ENCODE results near the gene AGBL4.

DNA sequence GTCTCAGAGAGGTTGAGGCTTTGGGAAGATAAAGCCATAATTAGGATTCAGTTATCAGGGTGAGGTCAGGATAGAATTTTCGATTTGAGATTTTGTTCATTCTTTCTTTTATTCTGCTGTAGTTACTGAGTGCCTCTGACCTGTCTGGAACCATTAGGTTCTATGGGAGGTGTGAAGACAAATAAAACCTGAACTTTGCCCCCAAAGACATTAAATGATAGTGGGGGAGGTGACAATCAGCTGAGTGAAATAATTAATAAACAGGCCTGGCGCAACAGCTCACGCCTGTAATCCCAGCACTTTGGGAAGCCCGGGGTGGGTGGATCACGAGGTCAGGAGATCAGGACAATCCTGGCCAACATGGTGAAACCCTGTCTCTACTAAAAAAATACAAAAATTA lies 1496.7 kb downstream of the AGBL4 start:
- TF ChIP-seq, protein P1, sequence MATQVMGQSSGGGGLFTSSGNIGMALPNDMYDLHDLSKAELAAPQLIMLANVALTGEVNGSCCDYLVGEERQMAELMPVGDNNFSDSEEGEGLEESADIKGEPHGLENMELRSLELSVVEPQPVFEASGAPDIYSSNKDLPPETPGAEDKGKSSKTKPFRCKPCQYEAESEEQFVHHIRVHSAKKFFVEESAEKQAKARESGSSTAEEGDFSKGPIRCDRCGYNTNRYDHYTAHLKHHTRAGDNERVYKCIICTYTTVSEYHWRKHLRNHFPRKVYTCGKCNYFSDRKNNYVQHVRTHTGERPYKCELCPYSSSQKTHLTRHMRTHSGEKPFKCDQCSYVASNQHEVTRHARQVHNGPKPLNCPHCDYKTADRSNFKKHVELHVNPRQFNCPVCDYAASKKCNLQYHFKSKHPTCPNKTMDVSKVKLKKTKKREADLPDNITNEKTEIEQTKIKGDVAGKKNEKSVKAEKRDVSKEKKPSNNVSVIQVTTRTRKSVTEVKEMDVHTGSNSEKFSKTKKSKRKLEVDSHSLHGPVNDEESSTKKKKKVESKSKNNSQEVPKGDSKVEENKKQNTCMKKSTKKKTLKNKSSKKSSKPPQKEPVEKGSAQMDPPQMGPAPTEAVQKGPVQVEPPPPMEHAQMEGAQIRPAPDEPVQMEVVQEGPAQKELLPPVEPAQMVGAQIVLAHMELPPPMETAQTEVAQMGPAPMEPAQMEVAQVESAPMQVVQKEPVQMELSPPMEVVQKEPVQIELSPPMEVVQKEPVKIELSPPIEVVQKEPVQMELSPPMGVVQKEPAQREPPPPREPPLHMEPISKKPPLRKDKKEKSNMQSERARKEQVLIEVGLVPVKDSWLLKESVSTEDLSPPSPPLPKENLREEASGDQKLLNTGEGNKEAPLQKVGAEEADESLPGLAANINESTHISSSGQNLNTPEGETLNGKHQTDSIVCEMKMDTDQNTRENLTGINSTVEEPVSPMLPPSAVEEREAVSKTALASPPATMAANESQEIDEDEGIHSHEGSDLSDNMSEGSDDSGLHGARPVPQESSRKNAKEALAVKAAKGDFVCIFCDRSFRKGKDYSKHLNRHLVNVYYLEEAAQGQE (IDR thresholded peaks at IDR 0.05; ENCODE audit: insufficient read depth in 1 of 2, low read depth in 2 of 2, low read length in 2 of 2) = no peak
- no peak for TF ChIP-seq FOXP2 (optimal IDR thresholded peaks at IDR 0.05; ENCODE audit: borderline replicate concordance, extremely low read depth, extremely low read length, insufficient read depth)
